ENCODE measurements around the gene SLC12A3.

DNA sequence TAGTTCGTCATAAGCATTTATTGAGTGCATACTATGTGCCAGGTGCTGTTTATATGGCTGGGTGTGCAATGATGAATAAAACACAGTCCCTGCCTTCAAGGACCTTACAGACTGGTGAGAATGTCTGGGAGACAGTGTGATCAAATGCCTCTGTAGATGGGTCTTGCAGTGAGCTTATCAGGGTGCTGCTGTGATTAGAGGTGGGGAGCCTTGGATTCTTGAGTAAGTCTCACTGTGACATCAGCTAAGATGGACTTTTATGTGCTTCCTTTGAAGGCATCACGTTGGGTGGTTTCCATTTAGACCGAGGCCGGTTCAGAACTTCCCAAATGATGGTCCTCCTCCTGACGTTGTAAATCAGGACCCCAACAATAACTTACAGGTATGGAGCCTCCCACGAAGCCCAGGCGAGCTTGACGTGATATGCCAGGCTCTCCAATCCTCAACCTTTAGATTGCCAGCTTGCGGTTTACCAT is 76.9 kb downstream of the SLC12A3 start:
- TF ChIP-seq, protein P1, sequence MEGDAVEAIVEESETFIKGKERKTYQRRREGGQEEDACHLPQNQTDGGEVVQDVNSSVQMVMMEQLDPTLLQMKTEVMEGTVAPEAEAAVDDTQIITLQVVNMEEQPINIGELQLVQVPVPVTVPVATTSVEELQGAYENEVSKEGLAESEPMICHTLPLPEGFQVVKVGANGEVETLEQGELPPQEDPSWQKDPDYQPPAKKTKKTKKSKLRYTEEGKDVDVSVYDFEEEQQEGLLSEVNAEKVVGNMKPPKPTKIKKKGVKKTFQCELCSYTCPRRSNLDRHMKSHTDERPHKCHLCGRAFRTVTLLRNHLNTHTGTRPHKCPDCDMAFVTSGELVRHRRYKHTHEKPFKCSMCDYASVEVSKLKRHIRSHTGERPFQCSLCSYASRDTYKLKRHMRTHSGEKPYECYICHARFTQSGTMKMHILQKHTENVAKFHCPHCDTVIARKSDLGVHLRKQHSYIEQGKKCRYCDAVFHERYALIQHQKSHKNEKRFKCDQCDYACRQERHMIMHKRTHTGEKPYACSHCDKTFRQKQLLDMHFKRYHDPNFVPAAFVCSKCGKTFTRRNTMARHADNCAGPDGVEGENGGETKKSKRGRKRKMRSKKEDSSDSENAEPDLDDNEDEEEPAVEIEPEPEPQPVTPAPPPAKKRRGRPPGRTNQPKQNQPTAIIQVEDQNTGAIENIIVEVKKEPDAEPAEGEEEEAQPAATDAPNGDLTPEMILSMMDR (IDR thresholded peaks at IDR 0.05; ENCODE audit: borderline replicate concordance, extremely low read depth, low read length, poor library complexity, severe bottlenecking): no peak
- no peak for TF ChIP-seq EZH2 (IDR thresholded peaks at IDR 0.05; ENCODE audit: borderline replicate concordance, low read depth, low read length, severe bottlenecking)
